Measurements from ENCODE around the gene SSB. TPM values are rescaled to one million over a fixed set of nuclear protein-coding genes. Genes with fewer than 3 reads are reported as not detected.

The SSB gene
- total and polyA plus RNA-seq, 2 of the 13 experiments (the other 11 are each of a cell fraction or from before 2014, with no cell fraction given) = 109 to 208 TPM

- TF ChIP-seq ZNF766 (CRISPR knock-in tag; IDR thresholded peaks at IDR 0.05; ENCODE audit: borderline replicate concordance) = peak; percentile 69
- peak; percentile 21; the same call in 1 of the 2 replicates for TF ChIP-seq ZBTB44 (CRISPR knock-in tag; IDR thresholded peaks at IDR 0.05)
- no peak; the same call in 1 of the 2 replicates for TF ChIP-seq SOX13 (IDR thresholded peaks at IDR 0.05)
- TF ChIP-seq SOX13 (CRISPR knock-in tag; conservative IDR thresholded peaks at IDR 0.05 in 1 of 2, IDR thresholded peaks at IDR 0.05 in 1 of 2) = peak in 1 of 2 experiments; percentile 9; a peak in 1 of 4 replicates
- TF ChIP-seq SMAD3 (CRISPR knock-in tag; IDR thresholded peaks at IDR 0.05) = peak; percentile 37; the same call in 1 of the 2 replicates
- peak; percentile 98 for TF ChIP-seq RBFOX2 (IDR thresholded peaks at IDR 0.05; ENCODE audit: low read depth, low read length)
- peak; percentile 89 for TF ChIP-seq BRF2 (CRISPR knock-in tag; IDR thresholded peaks at IDR 0.05)
- TF ChIP-seq PTBP1 (IDR thresholded peaks at IDR 0.05; ENCODE audit: low read depth, low read length, poor library complexity, severe bottlenecking) = peak; percentile 46
- peak; percentile 59; the same call in 1 of the 2 replicates for TF ChIP-seq FOXK1 (CRISPR knock-in tag; IDR thresholded peaks at IDR 0.05; ENCODE audit: borderline replicate concordance, low read depth)
- TF ChIP-seq GMEB1 (CRISPR knock-in tag; IDR thresholded peaks at IDR 0.05; ENCODE audit: borderline replicate concordance) = peak; percentile 36; the same call in 1 of the 2 replicates
- peak; percentile 70; the same call in 1 of the 2 replicates for TF ChIP-seq NFKBIZ (CRISPR knock-in tag; IDR thresholded peaks at IDR 0.05)
- TF ChIP-seq HNRNPL (IDR thresholded peaks at IDR 0.05; ENCODE audit: low read depth, low read length) = no peak
- TF ChIP-seq CHD4 (IDR thresholded peaks at IDR 0.05; ENCODE audit: borderline replicate concordance, low read length) = no peak
- no peak for TF ChIP-seq MLLT10 (CRISPR knock-in tag; IDR thresholded peaks at IDR 0.05)
- peak; percentile 55 for TF ChIP-seq FOXP4 (CRISPR knock-in tag; IDR thresholded peaks at IDR 0.05)
- 0 out of 2 replicates have a peak, but pooled peaks have one; percentile 39 for TF ChIP-seq RXRA (CRISPR knock-in tag; IDR thresholded peaks at IDR 0.05)
- peak; percentile 72; the same call in 1 of the 2 replicates for TF ChIP-seq ETV5 (CRISPR knock-in tag; IDR thresholded peaks at IDR 0.05; ENCODE audit: borderline replicate concordance)
- peak; percentile 96; the same call in 1 of the 2 replicates for TF ChIP-seq HES4 (CRISPR knock-in tag; IDR thresholded peaks at IDR 0.05; ENCODE audit: borderline replicate concordance)
- TF ChIP-seq ATF5 (CRISPR knock-in tag; IDR thresholded peaks at IDR 0.05; ENCODE audit: low read depth) = 0 out of 2 replicates have a peak, but pooled peaks have one; percentile 58
Measured at GRCh38 chr2:169798718-169799592, at the start of gene SSB (continued).

Measured in HepG2 (cell line).